GM23248 (cell line): Measurements from ENCODE around the gene PHC2. TPM values are rescaled to one million over a fixed set of nuclear protein-coding genes. Genes with fewer than 3 reads are reported as not detected.
A peak's percentile ranks its signal among the peaks of the same experiment; 100 is the strongest.

Source experiments
- DNase-seq: peaks from one replicate; pipeline ENCODE4 v3.0.0-alpha.2; 2015
- H2AFZ ChIP-seq: fragments of 200-600 bp; sonication (generic); 2 replicates; pipeline ENCODE4 v1.6.1; 2016; ENCODE audit warnings: antibody characterized with exemption
- H3F3A ChIP-seq: fragments of 200-600 bp; sonication (generic); 2 replicates; pipeline ENCODE4 v1.6.1; 2016; ENCODE audit warnings: mild to moderate bottlenecking, antibody characterized with exemption, mixed run types; ENCODE audit not compliant: insufficient read depth
- H3K27ac ChIP-seq: fragments of 200-600 bp; sonication (generic); 2 replicates; pipeline ENCODE4 v1.5.1; 2016; ENCODE audit warnings: mild to moderate bottlenecking
- H3K27me3 ChIP-seq: fragments of 200-600 bp; sonication (generic); replicated peaks from 2 replicates; pipeline ENCODE4 v1.6.1; 2016; ENCODE audit warnings: mild to moderate bottlenecking; ENCODE audit not compliant: insufficient read depth
- H3K36me3 ChIP-seq: fragments of 200-600 bp; sonication (generic); 2 replicates; pipeline ENCODE4 v1.6.1; 2016; ENCODE audit warnings: low read depth, mild to moderate bottlenecking
- H3K4me1 ChIP-seq: fragments of 200-600 bp; sonication (generic); 2 replicates; pipeline ENCODE4 v1.6.1; 2016; ENCODE audit warnings: mild to moderate bottlenecking; ENCODE audit not compliant: insufficient read depth
- H3K4me2 ChIP-seq: fragments of 200-600 bp; sonication (generic); one replicate; pipeline ENCODE4 v1.6.1; 2016; ENCODE audit warnings: mild to moderate bottlenecking; ENCODE audit not compliant: unreplicated experiment
- H3K4me3 ChIP-seq: fragments of 200-600 bp; sonication (generic); 2 replicates; pipeline ENCODE4 v1.5.1; 2016; ENCODE audit warnings: mild to moderate bottlenecking
- H3K79me2 ChIP-seq: fragments of 200-600 bp; sonication (generic); 2 replicates; pipeline ENCODE4 v1.6.1; 2016; ENCODE audit warnings: mild to moderate bottlenecking; ENCODE audit not compliant: insufficient read depth
- H3K9ac ChIP-seq: fragments of 200-600 bp; sonication (generic); 2 replicates; pipeline ENCODE4 v1.6.1; 2016; ENCODE audit warnings: mild to moderate bottlenecking
- H3K9me2 ChIP-seq: fragments of 200-600 bp; sonication (generic); 2 replicates; pipeline ENCODE4 v1.6.1; 2016; ENCODE audit warnings: mixed run types, mild to moderate bottlenecking, moderate library complexity; ENCODE audit not compliant: insufficient read depth
- H3K9me3 ChIP-seq: fragments of 200-600 bp; sonication (generic); one replicate; pipeline ENCODE4 v1.6.1; 2017; ENCODE audit warnings: low read depth
- H4K20me1 ChIP-seq: fragments of 200-600 bp; sonication (generic); 2 replicates; pipeline ENCODE4 v1.6.0; 2016; ENCODE audit not compliant: insufficient read depth
- EZH2 ChIP-seq: fragments of 200-600 bp; sonication (generic); IDR thresholded peaks from 2 replicates; pipeline ENCODE4 v1.6.1; 2018; ENCODE audit warnings: antibody characterized with exemption, mild to moderate bottlenecking; ENCODE audit not compliant: insufficient read depth, poor library complexity, severe bottlenecking
- EZH2phosphoT487 ChIP-seq: fragments of 200-600 bp; sonication (generic); IDR thresholded peaks from 2 replicates; pipeline ENCODE4 v1.6.1; 2018; ENCODE audit warnings: antibody characterized with exemption, moderate library complexity, mild to moderate bottlenecking, low read depth; ENCODE audit not compliant: insufficient read depth
- WGBS, 2 experiments: methylation state at CpG; one replicate each; pipeline ENCODE4 v1.1.6; 2015 to 2017; ENCODE audit warnings: low lambda C conversion rate in 2 of 2, low coverage in 1 of 2; ENCODE audit errors: missing lambda C conversion rate in 2 of 2; 5-methylcytosine and 5-hydroxymethylcytosine counted together
- in situ Hi-C: fragments of 300-500 bp; cut with MboI; formaldehyde crosslinking; loops from 2 replicates; pipeline ENCODE4 v1.15.0; 2020
- polyA plus RNA-seq: library from polyadenylated mRNA; unstranded; fragments of >200 nt; fragmentation: Nextera tagmentation; extraction: Ambion mirVana; gene quantifications from 2 replicates; pipeline ENCODE4 v1.2.1, GENCODE V29; 2016
- total RNA-seq: library from RNA; depleted of rRNA; stranded (reverse); fragments of >200 nt; shearing (Covaris generic); gene quantifications from 2 replicates; pipeline ENCODE4 v1.2.3, GENCODE V29; 2014

The PHC2 gene
- total and polyA plus RNA-seq, 2 experiments from 2014 or later: 15.1 to 74.7 TPM

GRCh38 chr1:33377756-33378155, 53.1 kb downstream of the PHC2 start:
- Histone ChIP-seq H3K36me3 (no peaks in the 10 kb centered on the region), H3K9me2 (no peaks in the 10 kb centered on the region), H3K79me2 (peaks cover 5% of the 10 kb centered on the region; the same call in 1 of the 2 replicates), H3K27ac (no peak overlapping the region), H3K4me3 (no peak overlapping the region), H3F3A (no peaks in the 10 kb centered on the region), H2AFZ (no peak overlapping the region), H3K27me3 (no peaks in the 10 kb centered on the region), H3K9ac (no peak overlapping the region), H3K4me2 (no peak overlapping the region), H3K9me3 (no peaks in the 10 kb centered on the region), H3K4me1 (peaks cover 14% of the 10 kb centered on the region), H4K20me1 (no peaks in the 10 kb centered on the region)
- WGBS, 2 experiments: 100% methylated on average over 1 of the region's 1 CpG
- in situ Hi-C loops: no loop called here
- no peak for TF ChIP-seq EZH2phosphoT487
- TF ChIP-seq EZH2: no peak
- no peak for DNase-seq

- H3K79me2 ChIP-seq: 0 out of 2 replicates have a peak, but pooled peaks cover 3% of the 10 kb centered on the region
- peaks cover 8% of the 10 kb centered on the region; the same call in 1 of the 2 replicates for H3K4me1 ChIP-seq
- H4K20me1 ChIP-seq: no peaks in the 10 kb centered on the region
- no peaks in the 10 kb centered on the region for H3K9me3 ChIP-seq
- H3K27ac ChIP-seq: no peak overlapping the region
- no peak overlapping the region for H3K9ac ChIP-seq
- in situ Hi-C loops: no loop called here
- H3K36me3 ChIP-seq: no peaks in the 10 kb centered on the region
- H3K4me2 ChIP-seq: no peak overlapping the region
- no peak overlapping the region for H3K4me3 ChIP-seq
- whole genome bisulfite sequencing, 2 experiments: 100% methylated on average over 1 of the region's 1 CpG
- DNase-seq: no peak
- H3K9me2 ChIP-seq: no peaks in the 10 kb centered on the region
- no peak overlapping the region for H2AFZ ChIP-seq
- no peaks in the 10 kb centered on the region for H3K27me3 ChIP-seq
- no peaks in the 10 kb centered on the region for H3F3A ChIP-seq
- TF ChIP-seq EZH2phosphoT487 (no peak), EZH2 (no peak)
Measured at GRCh38 chr1:33377013-33377412, 53.9 kb downstream of the PHC2 start.

GRCh38 chr1:33375316-33375715, 55.6 kb downstream of the PHC2 start:
- TF ChIP-seq EZH2 (no peak), EZH2phosphoT487 (no peak)

DNA sequence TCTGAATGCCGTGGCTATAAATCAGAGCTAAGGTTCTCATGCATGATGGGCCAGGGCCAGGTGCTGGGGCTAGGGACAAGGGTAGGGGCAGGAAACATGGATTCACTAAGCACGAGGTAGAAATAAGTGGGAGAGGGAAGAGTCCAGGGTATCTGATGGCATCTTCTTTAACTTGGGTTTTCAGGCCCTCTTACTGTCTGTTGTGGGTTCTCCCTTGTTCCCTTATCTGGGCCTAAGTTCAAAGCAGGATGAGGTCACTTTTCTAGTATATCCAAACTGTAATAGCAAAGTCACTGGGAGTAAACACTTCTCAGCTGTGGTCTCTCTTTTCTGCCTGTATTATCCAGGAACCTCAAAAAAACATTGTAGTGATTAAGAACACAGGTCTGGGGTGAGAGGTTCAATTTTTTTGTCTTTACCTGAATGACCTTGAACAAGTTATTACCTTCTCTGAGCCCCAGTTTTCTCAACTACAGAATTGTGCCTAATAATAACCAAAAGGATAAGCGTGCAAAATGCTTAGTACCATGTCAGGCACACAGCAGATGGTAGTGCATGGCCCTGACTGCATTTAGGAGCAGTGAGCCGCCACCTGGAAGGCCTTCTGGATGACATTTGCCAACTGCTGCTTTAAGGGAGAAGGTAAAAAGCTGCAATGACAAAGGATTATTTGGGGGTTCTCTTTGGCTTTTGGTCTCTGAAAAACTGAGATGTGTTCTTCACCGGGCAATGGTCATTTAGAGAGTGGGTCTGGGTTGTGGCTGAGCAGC, 56.4 kb downstream of the PHC2 start:
- Histone ChIP-seq H3K4me3 (no peak overlapping the region), H3K27me3 (no peaks in the 10 kb centered on the region), H3K9me2 (no peaks in the 10 kb centered on the region), H3K9ac (no peak overlapping the region), H3K4me2 (no peak overlapping the region), H3K27ac (no peak overlapping the region), H3K79me2 (no peaks in the 10 kb centered on the region), H3F3A (peaks cover 6% of the 10 kb centered on the region; the same call in 1 of the 2 replicates), H3K4me1 (peaks cover 18% of the 10 kb centered on the region), H3K9me3 (no peaks in the 10 kb centered on the region), H3K36me3 (no peaks in the 10 kb centered on the region), H4K20me1 (no peaks in the 10 kb centered on the region), H2AFZ (no peak overlapping the region)
- 78 to 82% methylated on average over 5 of the region's 5 CpGs for WGBS, 2 experiments
- in situ Hi-C loops: loop anchor here (25.0 kb wide), 1 partner anchor 162 kb away; no protein-coding TSS in a partner anchor
- peak; percentile 64 for DNase-seq
- no peak for TF ChIP-seq EZH2phosphoT487
- no peak for TF ChIP-seq EZH2

More at GRCh38 chr1:33375316-33375715, 55.6 kb downstream of the PHC2 start:
- H3K4me3 ChIP-seq: no peak overlapping the region
- H3K9me2 ChIP-seq: no peaks in the 10 kb centered on the region
- no peaks in the 10 kb centered on the region for H3K36me3 ChIP-seq
- no peaks in the 10 kb centered on the region for H3K27me3 ChIP-seq
- peaks cover 12% of the 10 kb centered on the region for H3K4me1 ChIP-seq
- no peak overlapping the region for H3K4me2 ChIP-seq
- no peaks in the 10 kb centered on the region for H3K9me3 ChIP-seq
- H3F3A ChIP-seq: peaks cover 6% of the 10 kb centered on the region; the same call in 1 of the 2 replicates
- DNase-seq: no peak
- in situ Hi-C loops: no loop called here
- H2AFZ ChIP-seq: no peak overlapping the region
- H3K27ac ChIP-seq: no peak overlapping the region
- 98 to 99% methylated on average over 9 of the region's 9 CpGs for WGBS, 2 experiments
- no peaks in the 10 kb centered on the region for H3K79me2 ChIP-seq
- no peaks in the 10 kb centered on the region for H4K20me1 ChIP-seq
- no peak overlapping the region for H3K9ac ChIP-seq
